Activated CD4-positive, CD25-positive, alpha-beta regulatory T cell treated with anti-CD3 and anti-CD28 coated beads, Interleukin-2, amount 50 U/mL, for 24 hours (primary cell): ENCODE data around the gene ZNF525.
A peak's percentile ranks its signal among the peaks of the same experiment; 100 is the strongest.
"Not testable (repeated sequence)": the region's sequence is repeated elsewhere in the genome, so short reads cannot be mapped to it uniquely, and the experiment has no call there.

ENCODE experiments used
- ATAC-seq, 2 donors: fragments of 150-1000 bp; cut with Tn5 transposase; one replicate each; pipeline ENCODE4 v1.10.0; 2021; ENCODE audit warnings: mild to moderate bottlenecking in 1 of 2, moderate library complexity in 1 of 2

The ZNF525 gene

GRCh38 chr19:53395840-53396524, 30.5 kb downstream of the ZNF525 start:
- ATAC-seq, result not testable (repeated sequence)

GRCh38 chr19:53396525-53396868, 31.0 kb downstream of the ZNF525 start:
- ATAC-seq, result no peak

- ATAC-seq, result not testable (repeated sequence)
Observed at GRCh38 chr19:53397918-53398317, 32.4 kb downstream of the ZNF525 start.

GRCh38 chr19:53409505-53410204, 44.1 kb downstream of the ZNF525 start:
- ATAC-seq, result no peak

- ATAC-seq, result not testable (repeated sequence)
Observed at GRCh38 chr19:53420520-53421315, 55.2 kb downstream of the ZNF525 start.

GRCh38 chr19:53422551-53422950, 57.0 kb downstream of the ZNF525 start:
- no peak for ATAC-seq

- not testable (repeated sequence) for ATAC-seq
Observed at GRCh38 chr19:53423074-53423473, 57.6 kb downstream of the ZNF525 start.

- ATAC-seq, result not testable (repeated sequence)
Observed at GRCh38 chr19:53423680-53424079, 58.2 kb downstream of the ZNF525 start.

GRCh38 chr19:53424968-53425597, 59.6 kb downstream of the ZNF525 start:
- ATAC-seq, result peak; percentile 71 to 78

- peak; percentile 97 to 98 for ATAC-seq
Observed at GRCh38 chr19:53431399-53432087, 66.0 kb downstream of the ZNF525 start, which contains the start of gene ZNF761. Gene ZNF761, plus strand, starts transcription at chr19:53431984. Its CDS starts 15,285 bp downstream, at chr19:53447269.

GRCh38 chr19:53432088-53432661, 66.7 kb downstream of the ZNF525 start:
- peak; percentile 12 to 21 for ATAC-seq
